ENCODE results near the gene ERVMER34-1.

ERVMER34-1 gene

GRCh38 chr4:52716364-52717151, 34.7 kb downstream of the ERVMER34-1 start:
- DNase-seq, result no peak

DNA sequence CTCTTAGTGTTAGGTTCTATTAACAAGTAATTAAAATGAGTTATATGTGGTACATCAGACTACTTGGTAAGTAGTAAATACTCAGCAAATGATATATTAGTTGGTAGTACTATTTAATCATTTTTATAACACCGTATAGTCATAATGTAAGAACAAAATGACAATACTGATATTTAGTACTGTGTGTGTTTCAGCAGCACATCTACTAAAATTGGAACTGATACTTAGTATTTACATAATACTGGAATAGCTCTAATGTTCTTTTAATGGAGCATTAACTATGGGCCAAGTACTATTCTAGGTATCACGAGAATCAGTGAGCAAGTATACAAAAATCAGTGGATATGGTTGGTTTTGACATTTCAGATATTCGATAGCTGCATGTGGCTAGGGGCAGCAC, 35.3 kb downstream of the ERVMER34-1 start:
- DNase-seq, result no peak

DNA sequence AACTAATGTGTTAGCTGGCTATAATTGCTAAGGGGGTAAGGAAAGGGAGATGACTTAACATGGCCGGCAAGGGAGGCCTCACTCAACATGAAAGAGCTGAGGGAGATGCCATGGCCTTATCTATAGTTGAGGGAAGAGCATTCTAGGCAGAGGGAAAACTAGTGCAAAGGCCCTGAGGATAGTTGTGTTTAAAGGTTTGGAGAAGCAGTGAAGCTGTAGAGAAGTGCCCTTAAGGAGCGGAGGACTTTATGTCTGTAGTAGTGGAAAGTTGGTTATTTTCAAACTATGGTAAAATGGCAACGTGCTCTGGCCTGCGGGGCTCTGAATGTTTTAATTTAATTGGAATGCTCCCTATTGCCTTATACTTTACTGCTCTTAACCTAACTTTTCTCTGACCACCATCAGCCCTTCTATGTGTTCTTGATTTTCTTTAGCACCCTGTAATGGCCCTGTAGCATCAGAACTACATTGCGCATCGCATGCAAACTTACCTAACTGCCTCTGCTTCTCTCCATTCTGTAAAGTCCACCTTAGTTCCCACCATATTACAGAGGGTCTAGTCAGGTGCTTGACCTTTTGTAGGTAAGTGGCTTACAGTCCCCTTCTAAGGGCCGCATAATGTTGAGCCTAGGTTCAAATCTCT, 35.8 kb downstream of the ERVMER34-1 start:
- no peak for DNase-seq

DNA sequence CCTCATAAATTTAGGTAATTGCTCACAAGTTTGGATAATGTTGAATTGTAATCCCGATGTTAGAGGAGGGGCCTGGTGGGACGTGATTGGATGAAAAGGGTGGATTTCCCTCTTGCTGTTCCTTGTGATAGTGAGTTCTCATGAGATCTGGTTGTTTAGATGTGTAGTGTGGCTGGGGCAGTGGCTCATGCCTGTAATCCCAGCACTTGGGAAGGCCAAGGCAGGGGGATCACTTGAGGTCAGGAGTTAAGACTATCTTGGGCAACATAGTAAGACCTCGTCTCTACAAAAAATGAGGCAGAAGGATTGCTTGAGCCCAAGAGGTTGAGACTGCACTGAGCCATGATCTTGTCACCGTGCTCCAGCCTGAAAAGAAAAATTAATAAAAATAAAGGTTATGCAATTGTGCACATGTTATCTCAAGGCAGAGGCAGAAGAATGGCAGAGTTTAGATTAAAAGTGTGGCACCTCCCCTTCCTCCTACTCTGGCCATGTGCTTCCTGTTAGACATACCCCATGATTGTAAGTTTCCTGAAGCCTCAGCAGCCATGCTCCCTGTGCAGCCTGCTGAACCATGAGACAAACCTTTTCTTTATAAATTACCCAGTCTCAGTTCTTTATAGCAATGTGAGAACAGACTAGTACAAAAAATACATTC, 36.5 kb downstream of the ERVMER34-1 start:
- no peak for DNase-seq

DNA sequence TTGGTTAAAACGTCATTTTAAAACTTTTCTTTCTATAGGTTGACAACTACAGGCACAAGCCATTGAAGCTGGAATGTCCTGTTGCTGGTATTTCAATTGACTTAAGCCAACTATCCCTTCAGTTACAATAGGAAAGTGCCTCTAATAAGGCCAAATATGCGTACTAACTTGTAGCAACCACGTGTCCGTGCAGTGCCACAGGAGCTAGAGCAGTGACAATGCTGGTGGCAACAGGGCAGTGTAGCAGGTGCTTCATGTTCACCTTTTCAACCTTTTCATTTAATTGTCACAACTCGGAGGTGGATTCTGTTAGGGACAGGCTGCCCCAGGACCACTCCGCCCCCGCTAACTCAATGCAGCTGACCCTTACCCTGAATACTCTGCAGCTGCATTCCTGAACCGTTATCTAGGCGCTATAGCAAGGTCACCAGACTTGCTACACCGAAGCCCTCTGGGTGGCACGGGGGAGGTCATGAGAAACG, 37.7 kb downstream of the ERVMER34-1 start:
- DNase-seq, result no peak

DNA sequence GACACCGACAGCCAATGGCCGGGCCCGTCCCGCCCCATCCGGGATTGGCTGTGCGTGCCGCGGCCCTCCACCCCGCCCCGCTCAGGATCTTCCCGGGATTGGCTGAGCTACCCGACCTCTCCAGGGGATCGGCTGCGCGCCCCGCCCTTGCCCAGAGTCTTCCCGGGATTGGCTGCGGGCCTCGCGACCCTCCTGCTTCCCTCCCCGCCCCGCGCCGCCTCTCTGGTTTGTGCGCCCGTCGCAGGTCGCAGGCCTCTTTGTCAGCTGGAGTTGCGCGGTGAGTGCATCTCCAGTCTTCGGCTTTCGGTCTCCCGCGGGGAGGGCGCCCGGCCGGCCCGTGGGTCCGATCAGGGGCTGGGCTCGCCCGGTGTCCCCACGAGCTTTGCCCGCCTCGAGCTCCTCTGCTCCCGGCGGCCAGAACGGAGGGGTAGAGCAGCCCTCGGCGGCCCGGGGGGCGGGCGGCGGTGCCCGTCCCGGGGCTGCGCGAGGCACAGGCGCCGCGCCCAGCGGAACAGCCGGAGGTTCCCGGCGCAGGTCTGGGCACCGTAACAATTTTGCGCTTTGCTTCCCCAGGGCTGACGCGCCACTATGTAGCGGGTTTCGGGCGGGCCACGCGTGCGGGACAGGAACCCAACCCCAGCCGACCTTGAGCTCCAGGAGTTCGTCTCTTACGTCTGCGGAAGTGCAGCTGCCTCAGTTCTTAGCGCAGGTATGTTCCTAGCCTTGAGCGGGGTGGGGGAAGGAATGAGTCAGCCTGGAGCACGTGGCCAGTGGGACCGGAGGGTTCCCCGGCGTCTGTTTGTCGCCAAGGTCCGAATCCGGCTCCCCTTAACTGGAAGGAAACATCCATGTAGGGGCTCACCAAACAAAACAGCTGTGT, 38.7 kb downstream of the ERVMER34-1 start:
- DNase-seq, result peak; percentile 92

GRCh38 chr4:52711834-52712250, 39.4 kb downstream of the ERVMER34-1 start:
- no peak for DNase-seq

DNA sequence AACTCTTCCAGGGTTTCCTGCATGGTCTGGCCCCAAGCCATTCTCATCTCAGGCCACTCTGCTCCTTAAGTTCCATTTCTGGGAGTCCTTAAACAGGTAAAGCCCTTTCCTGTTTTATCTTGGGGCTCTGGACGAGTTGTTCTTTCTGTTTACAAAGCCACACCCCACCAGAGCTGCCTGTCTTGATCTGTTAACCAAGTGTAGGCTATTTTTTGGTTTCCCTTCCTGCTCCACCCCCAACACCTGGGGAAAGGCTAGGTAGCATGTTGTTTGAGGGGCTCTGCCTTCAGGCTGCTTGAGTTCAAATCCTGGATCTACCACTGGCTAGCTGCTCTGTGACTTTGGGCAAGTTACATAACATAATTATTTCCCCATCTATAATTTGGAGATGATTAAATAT, 40.0 kb downstream of the ERVMER34-1 start:
- DNase-seq, result no peak

- no peak for DNase-seq
Measured at GRCh38 chr4:52709155-52709554, 42.1 kb downstream of the ERVMER34-1 start.

GRCh38 chr4:52704661-52705060, 46.6 kb downstream of the ERVMER34-1 start:
- DNase-seq, result no peak

DNA sequence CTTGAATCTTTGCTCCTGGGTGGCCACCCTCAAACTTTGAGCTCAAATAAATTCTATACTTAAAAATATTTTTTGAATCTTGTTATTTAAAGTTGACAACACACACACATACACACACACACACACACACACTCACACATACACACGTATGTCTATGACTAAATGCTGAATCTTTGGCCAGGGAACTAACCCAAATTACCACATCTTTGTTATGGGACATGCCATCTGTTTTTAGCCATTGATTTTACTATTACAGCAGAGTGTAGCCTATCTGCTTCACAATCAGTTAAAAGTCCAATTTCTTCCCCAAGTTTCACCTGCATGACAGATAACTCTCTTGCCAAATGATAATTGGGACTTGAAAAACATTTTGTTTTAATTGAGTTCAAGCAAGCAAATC, 47.1 kb downstream of the ERVMER34-1 start:
- no peak for DNase-seq

GRCh38 chr4:52701207-52701606, 50.0 kb downstream of the ERVMER34-1 start:
- no peak for DNase-seq

GRCh38 chr4:52694936-52695335, 56.3 kb downstream of the ERVMER34-1 start:
- no peak for DNase-seq

DNA sequence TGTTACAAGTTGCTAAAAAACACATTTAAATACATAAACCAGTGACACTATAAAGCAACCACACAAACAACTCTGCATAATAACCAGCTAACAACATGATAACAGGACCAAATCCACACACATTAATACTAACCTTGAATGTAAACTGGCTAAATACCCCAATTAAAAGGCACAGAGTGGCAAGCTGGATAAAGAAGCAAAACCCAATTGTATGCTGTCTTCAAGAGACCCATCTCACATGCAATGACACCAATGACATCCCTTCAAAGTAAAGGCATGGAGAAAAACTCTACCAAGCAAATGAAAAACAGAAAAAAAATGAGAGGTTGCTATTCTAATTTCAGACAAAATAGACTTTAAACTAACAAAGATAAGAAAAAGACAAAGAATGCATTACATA, 57.7 kb downstream of the ERVMER34-1 start:
- no peak for DNase-seq

Data from NCI-H2227 treated with DMSO at 0.1 percent for 48 hours (cell line).